Breast epithelium (tissue), 3 donors: ENCODE measurements around the gene GNAO1.

Experiments used
- CTCF ChIP-seq, 3 donors: fragments of 450-650 bp; IDR thresholded peaks; one replicate each; pipeline ENCODE4 v1.5.1; 2016 to 2017; ENCODE audit warnings: antibody characterized with exemption in 3 of 3, mild to moderate bottlenecking in 3 of 3, moderate library complexity in 3 of 3
- POLR2A ChIP-seq: fragments of 450-650 bp; IDR thresholded peaks from one replicate; pipeline ENCODE4 v1.6.1; 2016; ENCODE audit warnings: antibody characterized with exemption, mild to moderate bottlenecking, moderate library complexity
- POLR2AphosphoS5 ChIP-seq, 3 donors: sonication (generic); formaldehyde crosslinking; IDR thresholded peaks; one replicate each; pipeline ENCODE4 v1.6.1; 2017; ENCODE audit warnings: antibody characterized with exemption in 3 of 3

GRCh38 chr16:56309008-56309407, 117.7 kb downstream of the GNAO1 start:
- TF ChIP-seq CTCF (IDR thresholded peaks at IDR 0.05) (no peak), POLR2A (no peak), POLR2AphosphoS5 (IDR thresholded peaks at IDR 0.05) (no peak)
